NT2/D1 (cell line): Measurements from ENCODE around the gene RHOV.

Experiments
- YY1 ChIP-seq: IDR thresholded peaks from 2 replicates; pipeline ENCODE4 v1.6.1; 2011; ENCODE audit not compliant: insufficient read length, insufficient read depth
- ZNF274 ChIP-seq: IDR thresholded peaks from 2 replicates; pipeline ENCODE4 v1.6.1; 2011; ENCODE audit warnings: mild to moderate bottlenecking, low read depth, low read length

- TF ChIP-seq ZNF274 = no peak
- no peak for TF ChIP-seq YY1
Measured at GRCh38 chr15:40829115-40829514, 44.9 kb downstream of the RHOV start.
